ENCODE measurements around the gene BTRC.
"Not testable (repeated sequence)": the region's sequence is repeated elsewhere in the genome, so short reads cannot be mapped to it uniquely, and the experiment has no call there.

The BTRC gene

DNA sequence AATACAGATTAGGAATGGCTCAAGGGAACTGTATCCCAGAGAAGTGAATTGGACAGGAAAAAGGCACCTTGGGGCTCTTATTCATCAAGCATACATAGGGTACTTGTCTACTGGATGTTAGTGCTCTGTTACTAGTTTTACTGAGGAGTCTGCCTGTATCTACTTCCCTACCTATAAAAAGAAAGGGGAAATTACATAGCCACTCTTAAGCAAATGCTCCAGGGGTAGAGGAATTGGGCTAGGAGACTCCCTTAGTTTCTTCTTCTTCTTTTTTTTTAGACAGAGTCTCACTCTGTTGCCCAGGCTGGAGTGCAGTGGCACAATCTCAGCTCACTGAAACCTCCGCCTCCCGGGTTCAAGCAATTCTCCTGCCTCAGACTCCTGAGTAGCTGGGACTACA lies 239.4 kb downstream of the BTRC start:
- not testable (repeated sequence) for FAIRE-seq

DNA sequence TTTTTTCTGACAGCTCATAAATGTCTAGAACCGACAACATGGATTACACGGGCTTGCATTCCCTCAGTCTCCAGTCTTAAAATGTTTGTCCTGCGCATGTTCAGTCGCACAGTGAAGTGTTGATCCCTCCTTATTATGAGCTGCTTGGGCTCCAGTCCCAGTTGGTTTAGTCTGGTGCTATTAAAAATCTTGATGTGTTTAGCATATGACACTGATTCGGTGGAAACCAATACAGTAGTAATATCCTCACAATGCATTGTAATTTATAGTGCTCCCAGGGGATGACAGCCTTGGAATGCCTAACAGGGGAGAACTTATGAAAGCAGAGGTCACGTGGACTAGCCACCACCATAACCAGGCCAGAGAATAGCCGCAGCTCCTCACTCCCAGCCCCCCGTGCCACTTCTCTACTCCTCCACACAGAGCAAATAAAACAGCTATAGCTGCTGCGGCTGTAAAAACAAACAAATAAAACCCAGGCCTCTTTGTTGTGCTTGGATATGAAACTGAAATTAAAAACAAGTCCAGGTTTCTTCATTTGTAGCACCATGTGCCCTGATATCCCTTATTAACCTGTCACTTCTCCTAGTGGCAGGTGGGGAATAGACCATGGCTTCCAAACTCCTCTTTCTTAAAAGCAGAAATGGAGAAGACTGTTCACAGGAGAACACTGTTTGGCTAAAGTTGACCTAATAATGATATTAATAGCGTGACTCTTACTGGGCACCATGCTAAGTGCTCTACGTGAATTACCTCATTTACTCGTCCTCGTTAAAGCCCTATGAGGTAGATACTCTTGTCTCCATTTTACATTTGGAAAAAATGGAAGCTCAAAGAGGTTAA lies 241.8 kb downstream of the BTRC start:
- FAIRE-seq, result no peak

DNA sequence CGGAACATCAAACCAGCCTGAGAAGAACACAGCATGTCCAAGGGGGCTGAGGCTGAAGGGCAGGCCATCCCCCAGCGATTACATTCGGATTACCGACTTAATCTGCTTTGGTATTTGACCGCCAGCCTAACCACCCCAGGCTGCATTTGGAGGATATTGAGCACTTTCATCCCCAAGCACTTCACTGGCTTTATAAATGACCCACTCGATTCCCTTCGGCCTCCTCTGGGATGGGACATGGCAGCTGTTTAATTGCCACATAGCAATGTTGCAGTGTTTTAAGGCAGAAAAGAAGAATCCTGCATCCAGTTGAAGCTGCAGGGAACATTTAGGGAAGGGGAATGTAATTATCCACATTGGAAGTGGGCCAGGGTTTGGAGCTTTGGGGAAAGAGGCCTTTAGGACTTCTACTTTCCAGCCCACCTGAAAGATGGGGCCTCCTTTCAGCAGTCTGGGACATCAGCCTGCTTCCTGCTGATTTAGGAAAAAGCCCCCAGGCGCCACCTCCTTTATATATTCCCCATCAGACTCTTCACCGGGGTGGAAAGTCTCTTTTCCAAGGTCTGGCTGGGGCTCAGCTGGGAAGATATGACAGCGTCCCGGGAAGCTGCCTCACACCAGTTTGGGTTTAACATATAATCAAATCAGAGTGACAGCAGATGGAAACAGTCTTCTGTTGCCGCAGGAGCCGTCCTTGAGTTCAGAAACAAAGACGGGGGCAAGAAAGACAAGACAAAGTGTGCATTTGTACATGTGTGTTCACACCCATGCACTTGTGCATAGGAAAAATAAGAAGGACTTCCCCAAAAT lies 243.3 kb downstream of the BTRC start:
- no peak for FAIRE-seq

DNA sequence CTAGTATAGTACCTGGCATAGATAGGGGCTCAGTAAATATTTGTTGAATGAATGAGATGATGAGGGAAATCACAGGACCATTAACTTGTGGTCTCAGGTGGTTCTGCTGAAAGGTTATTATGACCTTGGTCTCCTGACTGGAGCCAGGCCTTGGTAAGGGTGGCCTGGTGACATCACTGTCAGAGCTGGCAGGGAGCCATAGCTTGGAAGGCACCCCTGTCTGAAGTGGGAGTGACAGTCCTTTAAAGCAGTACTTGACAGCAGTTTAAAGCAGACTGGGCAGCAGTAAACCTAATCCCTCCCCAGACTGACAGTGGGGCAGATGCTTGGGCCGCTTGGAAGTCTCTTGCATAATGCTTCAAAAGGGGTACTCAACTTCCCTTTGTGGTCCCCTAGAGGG lies 247.6 kb downstream of the BTRC start:
- no peak for FAIRE-seq

DNA sequence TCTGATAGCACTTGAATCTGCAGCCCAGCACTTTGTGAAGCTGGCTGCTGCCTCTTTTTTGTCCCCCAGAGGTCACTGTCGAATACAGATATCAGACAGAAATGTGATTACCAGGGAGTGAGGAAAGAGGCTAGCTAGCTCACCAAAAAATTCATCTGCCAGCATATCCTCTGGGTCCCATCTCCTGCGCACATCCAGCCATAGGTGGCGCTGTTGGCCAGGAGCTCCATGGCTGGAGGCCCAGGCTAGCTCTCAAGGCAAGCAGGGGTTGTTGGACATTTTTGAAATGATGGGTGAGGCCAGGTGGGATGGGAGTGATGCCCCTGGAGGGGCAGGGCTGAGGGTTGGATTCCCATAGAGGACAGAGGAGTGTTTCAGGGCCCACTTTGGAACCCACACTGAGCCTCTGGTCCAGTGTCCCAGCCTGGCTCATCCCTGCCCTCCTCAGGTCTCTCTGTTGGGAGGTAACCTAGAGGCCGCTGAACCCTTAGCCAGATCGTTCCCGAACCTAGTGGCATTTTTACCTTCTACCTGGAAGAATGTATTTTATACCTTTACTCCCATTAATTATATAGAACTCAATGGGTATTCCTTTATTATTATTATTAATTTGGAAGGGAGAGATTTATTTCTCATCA lies 248.9 kb downstream of the BTRC start:
- peak; percentile 97 for FAIRE-seq

Measured in A204.1 (cell line).